ENCODE data around the gene ARFIP1.

GRCh38 chr4:152954741-152955140 lies 175.0 kb downstream of the ARFIP1 start:
- TF ChIP-seq POLR2A (IDR thresholded peaks at IDR 0.05; ENCODE audit: low read length) (no peak), GATA1 (IDR thresholded peaks at IDR 0.05; ENCODE audit: low read depth, low read length) (no peak)

Measured in erythroblast (primary cell).